ENCODE measurements around the gene C1RL. TPM values are rescaled to one million over a fixed set of nuclear protein-coding genes. Genes with fewer than 3 reads are reported as not detected.
A peak's percentile ranks its signal among the peaks of the same experiment; 100 is the strongest.

Gene C1RL
- total and polyA plus RNA-seq, 2 of the 4 experiments (the other 2 are of a cell fraction), result 9.1 to 12.3 TPM

DNA sequence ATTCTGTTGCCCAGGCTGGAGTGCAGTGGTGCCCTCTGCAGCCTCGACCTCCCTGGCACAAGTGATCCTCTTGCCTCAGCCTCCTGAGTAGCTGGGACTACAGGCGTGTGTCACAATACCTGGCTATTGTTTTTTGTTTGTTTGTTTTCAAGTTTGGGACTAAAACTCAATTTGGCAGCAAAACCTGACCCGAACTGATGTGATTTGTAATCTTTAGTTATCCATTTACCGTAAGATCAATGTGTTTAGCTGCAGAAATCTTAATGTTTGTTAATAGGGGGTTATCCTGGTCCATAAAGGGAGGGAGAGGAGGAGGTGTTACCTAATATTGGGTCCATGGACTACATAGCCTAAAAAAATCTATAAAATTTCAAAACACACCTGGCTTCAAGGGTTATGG is 49.2 kb downstream of the C1RL start:
- DNase-seq, result no peak
- intact Hi-C loops (cut with micrococcal nuclease), result loop anchor here (1.0 to 2.0 kb wide), 7 partner anchors 33 to 579 kb away; partner anchors contain the start of genes C1R and C1RL

More for the DNA sequence above, 49.2 kb downstream of the C1RL start:
- H2BK120ac ChIP-seq (ENCODE audit: low read depth, low read length), result peak overlapping the region; percentile 93
- peaks cover 10% of the 10 kb centered on the region; the same call in 1 of the 2 replicates for H3K36me3 ChIP-seq (ENCODE audit: control insufficient read depth, insufficient read depth, low read length)
- CTCF ChIA-PET, result interaction anchor here (1.2 to 2.3 kb wide), 5 partner anchors 34 to 85 kb away, joined by 5 to 9 read pairs (median 6); no protein-coding TSS in a partner anchor
- no CpG with 5 or more reads among the region's 4 CpGs for WGBS, 2 experiments (ENCODE audit: extremely low coverage in 2 of 2, insufficient read length in 1 of 2)
- peak overlapping the region; percentile 89 for H3K14ac ChIP-seq (replicated peaks; ENCODE audit: low read depth, low read length)
- peaks cover 7% of the 10 kb centered on the region for H3K4me1 ChIP-seq (ENCODE audit: control insufficient read depth, insufficient read depth, low read length)
- peak overlapping the region; percentile 24; the same call in 1 of the 2 replicates for H3K56ac ChIP-seq (ENCODE audit: extremely low read depth, insufficient read depth, low read length)
- peak overlapping the region; percentile 91 for H2BK20ac ChIP-seq (ENCODE audit: low read depth, low read length)
- H4K8ac ChIP-seq (ENCODE audit: low read depth in 2 of 2, low read length in 2 of 2), result peak overlapping the region; percentile 53 to 92; a peak in 3 of 4 replicates
- H4K91ac ChIP-seq (ENCODE audit: insufficient read depth, low read depth, low read length), result peak overlapping the region; percentile 86
- peak overlapping the region; percentile 56; the same call in 1 of the 2 replicates for H2AK5ac ChIP-seq (ENCODE audit: low read depth, low read length)
- peak overlapping the region; percentile 84; the same call in 1 of the 2 replicates for H3K27ac ChIP-seq (ENCODE audit: insufficient read depth, low read length)
- H3K27me3 ChIP-seq (ENCODE audit: control insufficient read depth, insufficient read depth, low read length), result peaks cover 6% of the 10 kb centered on the region
- no peak overlapping the region for H3K9ac ChIP-seq (ENCODE audit: low read depth, low read length)
- dilution Hi-C loops (cut with HindIII; ENCODE audit: low sequenced_read_pairs, unreplicated experiment) (no loop called here), in situ Hi-C loops (cut with MboI; ENCODE audit: low sequenced_read_pairs) (loop anchor here (5.0 to 25.0 kb wide), 2 partner anchors 53 to 578 kb away; no protein-coding TSS in a partner anchor)
- no peak overlapping the region for H3K4me2 ChIP-seq (ENCODE audit: low read depth, low read length)
- POLR2A ChIA-PET (ENCODE audit: unreplicated experiment), result no interaction called here
- peak overlapping the region; percentile 66 for H3K18ac ChIP-seq (ENCODE audit: low read depth, low read length)
- H4K5ac ChIP-seq (ENCODE audit: low read depth, low read length), result peak overlapping the region; percentile 67
- H2BK5ac ChIP-seq (ENCODE audit: low read depth, low read length, poor library complexity, severe bottlenecking), result peak overlapping the region; percentile 68
- peaks cover 9% of the 10 kb centered on the region for H3K9me1 ChIP-seq (ENCODE audit: insufficient read depth, low read length)
- TF ChIP-seq RAD21 (IDR thresholded peaks at IDR 0.05; ENCODE audit: low read length) (no peak), MAZ (IDR thresholded peaks at IDR 0.05; ENCODE audit: borderline replicate concordance, low read depth, low read length) (no peak), CEBPB (IDR thresholded peaks at IDR 0.05; ENCODE audit: low read depth, low read length) (no peak)
- H3K4ac ChIP-seq (ENCODE audit: low read depth, low read length), result peak overlapping the region; percentile 89
- no peaks in the 10 kb centered on the region for H4K20me1 ChIP-seq (ENCODE audit: insufficient read depth, low read length)
- no TSS peak for BruUV-seq (replicated peaks)
- H3K9me3 ChIP-seq (ENCODE audit: control insufficient read depth, insufficient read depth, low read length), result no peaks in the 10 kb centered on the region
- H3K4me3 ChIP-seq (ENCODE audit: insufficient read depth, low read depth, low read length), result no peak overlapping the region
- H2AK9ac ChIP-seq (replicated peaks; ENCODE audit: low read depth, low read length, poor library complexity), result no peak overlapping the region
- H3K79me1 ChIP-seq (ENCODE audit: low read depth in 1 of 2, low read length in 2 of 2), result peaks cover 4 to 10% of the 10 kb centered on the region in 2 experiments; a peak in 3 of 4 replicates
- ATAC-seq (ENCODE audit: low read depth), result no peak
- H3K23ac ChIP-seq (ENCODE audit: low read depth, low read length), result peak overlapping the region; percentile 74; the same call in 1 of the 2 replicates
- peak overlapping the region; percentile 64; the same call in 1 of the 3 replicates for H2BK15ac ChIP-seq (ENCODE audit: low read depth, low read length)
- H2AFZ ChIP-seq (replicated peaks; ENCODE audit: low read length, poor library complexity), result no peak overlapping the region

Measured in IMR-90 (cell line).